Measurements from ENCODE around the gene DRC7.

GRCh38 chr16:57694231-57694724 lies 328 bp upstream of the DRC7 start:
- no peak for TF ChIP-seq MXI1 (IDR thresholded peaks at IDR 0.05; ENCODE audit: low read depth, low read length)
- no peak for TF ChIP-seq CTCF (IDR thresholded peaks at IDR 0.05)
- no peak for TF ChIP-seq TAF1 (IDR thresholded peaks at IDR 0.05; ENCODE audit: borderline replicate concordance, low read depth, low read length)
- TF ChIP-seq GATA2 (CRISPR knock-in tag; IDR thresholded peaks at IDR 0.05) = no peak
